Activated CD4-positive, alpha-beta memory T cell treated with anti-CD3 and anti-CD28 coated beads for 36 hours (primary cell): ENCODE measurements around the gene UBE2Q1. TPM values are rescaled to one million over a fixed set of nuclear protein-coding genes. Genes with fewer than 3 reads are reported as not detected.

Experiments
- CTCF ChIA-PET: fragments of 350-600 bp; sonication (Branson Sonifier 250); formaldehyde crosslinking; loops from one replicate; lab custom pipeline; 2021; ENCODE audit warnings: antibody characterized with exemption, inconsistent platforms; lab: Charles Lee
- POLR2A ChIA-PET: fragments of 350-600 bp; sonication (Branson Sonifier 250); formaldehyde crosslinking; loops from one replicate; lab custom pipeline; 2021; ENCODE audit warnings: antibody characterized with exemption; lab: Charles Lee
- DNase-seq: peaks from one replicate; pipeline ENCODE4 v3.0.0-alpha.2; 2020
- H3K27ac Mint-ChIP-seq: one replicate; pipeline ENCODE4 v1.8.0; 2021; ENCODE audit warnings: mixed read lengths
- H3K27me3 Mint-ChIP-seq: one replicate; pipeline ENCODE4 v1.8.0; 2021; ENCODE audit warnings: mixed read lengths
- H3K36me3 Mint-ChIP-seq: one replicate; pipeline ENCODE4 v1.8.0; 2021; ENCODE audit warnings: mixed read lengths
- H3K4me1 Mint-ChIP-seq: one replicate; pipeline ENCODE4 v1.8.0; 2021; ENCODE audit warnings: low read depth, mixed read lengths
- H3K4me3 Mint-ChIP-seq: one replicate; pipeline ENCODE4 v1.8.0; 2021; ENCODE audit warnings: mild to moderate bottlenecking, mixed read lengths
- H3K9me3 Mint-ChIP-seq: one replicate; pipeline ENCODE4 v1.8.0; 2021; ENCODE audit warnings: mixed read lengths
- intact Hi-C: fragments of 100-400 bp; cut with micrococcal nuclease; formaldehyde crosslinking; loops from one replicate; pipeline ENCODE4 v1.15.1; 2023
- total RNA-seq, 2 experiments: library from RNA; stranded (reverse); gene quantifications; one replicate each; pipeline ENCODE4 v1.2.3, GENCODE V29; 2021

Gene UBE2Q1
- total RNA-seq, 2 experiments from 2014 or later = 82.5 to 86.2 TPM

GRCh38 chr1:154559466-154560044 is 1.1 kb upstream of the UBE2Q1 start:
- no peaks in the 10 kb centered on the region for H3K9me3 Mint-ChIP-seq
- peak; percentile 88 for DNase-seq
- peak overlapping the region; percentile 94 for H3K27ac Mint-ChIP-seq
- intact Hi-C loops = loop anchor here (1.0 to 5.0 kb wide), 11 partner anchors 49 to 525 kb away; partner anchors contain the start of gene ADAR
- H3K4me1 Mint-ChIP-seq = peaks cover 26% of the 10 kb centered on the region
- peak overlapping the region; percentile 90 for H3K4me3 Mint-ChIP-seq
- ChIA-PET CTCF (interaction anchor here (0.6 to 3.0 kb wide), 60 partner anchors 9 to 613 kb away, joined by 3 to 39 read pairs (median 4); partner anchors contain the start of genes ADAM15, ATP8B2, CHRNB2 and KCNN3), POLR2A (interaction anchor here (0.7 to 1.4 kb wide), 4 partner anchors 47 to 392 kb away, joined by 3 to 4 read pairs (median 3); no protein-coding TSS in a partner anchor)
- H3K36me3 Mint-ChIP-seq = peaks cover 23% of the 10 kb centered on the region
- no peaks in the 10 kb centered on the region for H3K27me3 Mint-ChIP-seq

GRCh38 chr1:154558720-154559465 is 431 bp upstream of the UBE2Q1 start:
- Mint-ChIP-seq H3K9me3 (no peaks in the 10 kb centered on the region), H3K4me3 (peak overlapping the region; percentile 90), H3K36me3 (peaks cover 24% of the 10 kb centered on the region), H3K27ac (peak overlapping the region; percentile 94), H3K27me3 (no peaks in the 10 kb centered on the region), H3K4me1 (peaks cover 26% of the 10 kb centered on the region)
- POLR2A ChIA-PET = interaction anchor here (1.0 to 1.4 kb wide), 3 partner anchors 48 to 320 kb away, joined by 3 read pairs; no protein-coding TSS in a partner anchor
- CTCF ChIA-PET = interaction anchor here (0.7 to 3.3 kb wide), 44 partner anchors 10 to 614 kb away, joined by 3 to 39 read pairs (median 6); partner anchors contain the start of genes CHRNB2, KCNN3, KRTCAP2 and PMVK
- intact Hi-C loops = loop anchor here (1.0 to 5.0 kb wide), 12 partner anchors 49 to 525 kb away; partner anchors contain the start of genes ADAR and CKS1B
- peak; percentile 100 for DNase-seq

DNA sequence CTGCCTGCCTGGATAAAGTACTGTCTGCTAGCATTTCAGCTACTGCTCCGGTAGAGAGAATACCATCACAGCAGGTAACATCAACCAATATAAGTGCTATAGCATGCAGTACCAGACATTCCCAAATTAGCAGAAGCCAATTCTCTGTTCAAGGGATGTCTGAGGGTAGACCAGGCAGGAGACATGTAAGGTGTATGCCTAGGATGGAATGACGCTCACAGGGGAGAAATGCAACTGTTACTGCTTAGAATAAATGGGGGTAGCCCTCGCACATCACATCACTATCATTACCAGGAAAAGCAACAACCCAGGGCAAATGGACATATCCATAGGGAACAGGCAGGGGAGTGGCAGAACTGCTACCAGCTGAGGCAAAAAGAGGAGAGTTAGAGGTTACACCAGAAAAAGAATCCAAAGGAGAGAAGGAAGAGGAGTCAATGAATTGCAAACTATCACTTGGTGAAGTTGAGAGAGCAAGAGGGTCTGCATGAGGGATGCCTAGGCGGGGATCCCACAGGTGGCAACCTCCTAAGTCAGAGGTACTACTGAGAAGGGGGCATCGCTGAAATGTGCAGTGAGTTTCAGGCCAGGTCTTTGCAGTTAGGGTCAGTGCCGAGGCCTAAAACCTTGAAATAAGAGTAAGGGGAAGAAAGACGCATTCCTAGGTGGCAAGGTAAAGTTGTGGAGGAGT is 1.1 kb downstream of the UBE2Q1 start:
- peaks cover 38% of the 10 kb centered on the region for H3K36me3 Mint-ChIP-seq

GRCh38 chr1:154556422-154556821 is 2.0 kb downstream of the UBE2Q1 start:
- Mint-ChIP-seq H3K9me3 (no peaks in the 10 kb centered on the region), H3K4me1 (peaks cover 28% of the 10 kb centered on the region), H3K27me3 (no peaks in the 10 kb centered on the region), H3K27ac (peak overlapping the region; percentile 86), H3K4me3 (peak overlapping the region; percentile 88), H3K36me3 (peaks cover 47% of the 10 kb centered on the region)
- ChIA-PET POLR2A (no interaction called here), CTCF (interaction anchor here (1.1 to 3.3 kb wide), 5 partner anchors 10 to 222 kb away, joined by 3 to 12 read pairs (median 9); no protein-coding TSS in a partner anchor)
- DNase-seq = no peak
- intact Hi-C loops = loop anchor here (5.0 kb wide), 1 partner anchor 204 kb away; no protein-coding TSS in a partner anchor

More for the DNA sequence above, 1.1 kb downstream of the UBE2Q1 start:
- peak overlapping the region; percentile 88 for H3K4me3 Mint-ChIP-seq
- intact Hi-C loops = loop anchor here (5.0 kb wide), 1 partner anchor 205 kb away; no protein-coding TSS in a partner anchor
- H3K4me1 Mint-ChIP-seq = peaks cover 28% of the 10 kb centered on the region
- CTCF ChIA-PET = interaction anchor here (0.6 to 3.3 kb wide), 5 partner anchors 11 to 223 kb away, joined by 3 to 12 read pairs (median 3); no protein-coding TSS in a partner anchor
- H3K27ac Mint-ChIP-seq = peak overlapping the region; percentile 86
- DNase-seq = no peak
- no peaks in the 10 kb centered on the region for H3K27me3 Mint-ChIP-seq
- H3K9me3 Mint-ChIP-seq = no peaks in the 10 kb centered on the region
- POLR2A ChIA-PET = no interaction called here

DNA sequence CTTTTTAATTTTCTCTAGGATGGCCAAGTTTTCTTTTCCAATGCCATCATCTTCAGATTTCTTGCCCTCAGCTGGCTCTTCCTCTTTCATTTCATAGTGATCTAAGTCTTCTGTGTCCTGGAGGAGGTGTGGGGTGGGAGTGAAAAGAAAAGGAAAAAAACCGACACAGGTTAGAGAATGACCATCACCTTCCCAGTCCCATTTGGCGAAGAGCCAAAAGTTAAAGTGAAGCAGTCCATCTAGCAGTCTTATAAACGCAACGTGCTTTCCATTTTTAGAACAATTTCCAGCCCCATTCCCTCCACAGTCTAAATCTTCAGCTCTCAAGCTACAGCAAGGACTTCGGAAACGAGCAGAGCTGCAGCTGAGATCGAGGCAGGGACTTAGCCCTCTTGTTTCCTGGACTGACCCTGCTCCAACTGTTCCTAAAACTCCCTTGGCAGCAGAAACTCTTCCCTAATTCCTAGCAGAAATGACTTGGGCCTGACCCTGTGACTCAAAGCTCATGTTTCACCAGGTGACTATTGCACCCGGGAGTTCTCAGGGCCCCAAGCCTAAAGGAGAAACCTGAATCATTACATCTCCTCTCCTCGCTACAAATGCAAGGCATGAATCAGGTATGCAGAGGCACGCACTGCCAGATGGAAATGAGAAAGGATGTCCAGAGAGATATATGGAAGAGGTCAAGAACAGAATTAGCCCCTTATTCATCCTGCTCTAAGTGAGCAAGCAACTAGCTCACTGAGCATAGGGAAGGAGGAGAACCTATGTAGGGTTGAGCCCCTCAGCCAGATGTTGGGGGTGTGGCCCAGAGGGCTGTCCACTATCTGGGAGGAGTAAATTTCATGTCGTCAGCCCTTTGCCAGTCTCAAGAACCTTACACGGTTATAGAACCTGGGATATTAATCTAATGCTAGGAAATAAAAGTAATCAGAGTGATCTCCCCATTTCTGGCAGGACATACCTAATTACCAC is 5.1 kb downstream of the UBE2Q1 start:
- Mint-ChIP-seq H3K4me1 (peaks cover 39% of the 10 kb centered on the region), H3K27ac (no peak overlapping the region), H3K4me3 (no peak overlapping the region), H3K27me3 (no peaks in the 10 kb centered on the region), H3K36me3 (peaks cover 63% of the 10 kb centered on the region), H3K9me3 (no peaks in the 10 kb centered on the region)
- CTCF ChIA-PET = interaction anchor here (0.9 to 2.3 kb wide), 5 partner anchors 14 to 219 kb away, joined by 3 to 21 read pairs (median 3); no protein-coding TSS in a partner anchor
- POLR2A ChIA-PET = no interaction called here
- intact Hi-C loops = no loop called here
- no peak for DNase-seq

DNA sequence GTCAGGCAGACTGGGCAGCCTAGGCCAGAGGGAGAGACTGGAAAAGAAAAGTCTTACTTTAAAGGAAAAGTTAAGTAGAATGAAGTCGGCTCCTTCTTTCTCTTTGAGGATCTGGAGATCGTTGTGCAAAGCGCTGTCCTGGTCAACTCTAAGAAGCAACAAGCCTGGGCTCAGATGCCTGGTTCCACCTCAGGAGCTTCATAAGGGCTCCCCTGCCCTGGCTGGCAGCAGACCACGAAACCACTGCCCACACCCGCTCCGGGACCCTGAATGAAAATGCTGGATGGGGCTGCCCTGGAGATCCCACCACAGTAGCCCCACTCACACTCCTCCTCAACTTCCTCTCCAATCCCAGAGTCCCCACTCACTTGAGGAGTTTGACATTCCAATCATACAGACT is 6.4 kb downstream of the UBE2Q1 start:
- H3K27me3 Mint-ChIP-seq = no peaks in the 10 kb centered on the region
- H3K4me3 Mint-ChIP-seq = no peak overlapping the region
- DNase-seq = no peak
- ChIA-PET CTCF (interaction anchor here (0.7 kb wide), 1 partner anchor 72 kb away, joined by 3 read pairs; no protein-coding TSS in a partner anchor), POLR2A (interaction anchor here (0.6 kb wide), 1 partner anchor 113 kb away, joined by 3 read pairs; no protein-coding TSS in a partner anchor)
- no peak overlapping the region for H3K27ac Mint-ChIP-seq
- peaks cover 59% of the 10 kb centered on the region for H3K36me3 Mint-ChIP-seq
- peaks cover 39% of the 10 kb centered on the region for H3K4me1 Mint-ChIP-seq
- intact Hi-C loops = no loop called here
- H3K9me3 Mint-ChIP-seq = no peaks in the 10 kb centered on the region

GRCh38 chr1:154551474-154551873 is 7.0 kb downstream of the UBE2Q1 start:
- Mint-ChIP-seq H3K36me3 (peaks cover 58% of the 10 kb centered on the region), H3K27me3 (no peaks in the 10 kb centered on the region), H3K27ac (no peak overlapping the region), H3K9me3 (no peaks in the 10 kb centered on the region), H3K4me1 (peaks cover 35% of the 10 kb centered on the region), H3K4me3 (no peak overlapping the region)
- no peak for DNase-seq
- ChIA-PET CTCF (interaction anchor here (0.7 kb wide), 1 partner anchor 72 kb away, joined by 3 read pairs; no protein-coding TSS in a partner anchor), POLR2A (no interaction called here)
- intact Hi-C loops = no loop called here

DNA sequence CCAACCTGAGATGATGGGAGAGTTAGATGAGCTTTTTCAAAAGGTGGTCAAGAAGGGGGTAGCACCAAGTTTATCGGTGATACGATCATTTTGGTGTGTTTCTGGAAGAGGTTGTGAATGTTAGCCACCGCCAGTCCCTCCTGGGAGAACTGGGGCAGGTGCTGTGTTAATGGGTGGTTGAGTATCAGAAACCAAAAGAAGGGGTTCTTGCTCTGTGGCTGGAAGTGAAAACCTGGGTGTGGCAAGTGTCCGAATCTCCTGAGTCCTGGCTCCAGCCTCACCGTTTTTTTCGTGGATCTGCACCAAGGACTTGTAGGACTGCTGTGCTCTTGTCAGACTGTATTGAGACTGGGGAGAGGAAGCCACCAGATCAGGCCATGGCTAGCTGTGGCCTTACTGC is 7.8 kb downstream of the UBE2Q1 start:
- H3K4me1 Mint-ChIP-seq = peaks cover 26% of the 10 kb centered on the region
- CTCF ChIA-PET = interaction anchor here (6.4 kb wide), 1 partner anchor 70 kb away, joined by 201 read pairs; no protein-coding TSS in a partner anchor
- no peak for DNase-seq
- intact Hi-C loops = no loop called here
- POLR2A ChIA-PET = no interaction called here
- no peaks in the 10 kb centered on the region for H3K27me3 Mint-ChIP-seq
- H3K36me3 Mint-ChIP-seq = peaks cover 50% of the 10 kb centered on the region
- no peak overlapping the region for H3K4me3 Mint-ChIP-seq
- no peaks in the 10 kb centered on the region for H3K9me3 Mint-ChIP-seq
- peak overlapping the region; percentile 21 for H3K27ac Mint-ChIP-seq

- Mint-ChIP-seq H3K27ac (no peak overlapping the region), H3K4me1 (peaks cover 23% of the 10 kb centered on the region), H3K27me3 (no peaks in the 10 kb centered on the region), H3K4me3 (no peak overlapping the region), H3K36me3 (peaks cover 45% of the 10 kb centered on the region), H3K9me3 (no peaks in the 10 kb centered on the region)
- ChIA-PET POLR2A (no interaction called here), CTCF (interaction anchor here (6.4 kb wide), 1 partner anchor 69 kb away, joined by 201 read pairs; no protein-coding TSS in a partner anchor)
- DNase-seq = no peak
- intact Hi-C loops = no loop called here
Observed at GRCh38 chr1:154550070-154550469, 8.4 kb downstream of the UBE2Q1 start.

DNA sequence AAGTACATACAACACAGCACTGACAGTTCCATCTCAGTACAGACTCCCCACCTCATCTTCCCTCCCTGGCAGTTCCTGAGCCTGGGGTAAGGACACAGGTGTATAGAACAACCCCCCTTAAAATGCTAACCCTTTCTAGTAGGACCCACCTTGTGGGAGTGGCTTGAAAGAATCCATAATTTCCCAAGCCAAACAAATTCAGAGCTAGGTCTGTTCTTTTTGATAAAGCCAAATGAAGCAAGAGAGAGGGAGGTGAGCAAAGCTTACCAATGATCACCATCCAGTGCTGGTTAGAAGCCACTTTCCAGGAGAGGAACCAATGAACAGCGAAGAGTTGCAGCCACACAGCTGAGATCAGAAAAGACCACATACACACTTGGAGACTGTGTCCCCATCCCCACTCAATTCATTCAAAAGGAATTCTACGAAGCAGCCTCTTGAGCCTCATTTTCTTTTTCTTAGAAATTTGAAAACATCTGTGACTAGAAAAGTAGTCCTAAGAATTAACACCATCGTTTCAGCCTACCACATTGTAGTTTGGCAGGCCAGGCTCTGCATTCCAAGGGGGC is 9.2 kb downstream of the UBE2Q1 start:
- H3K9me3 Mint-ChIP-seq = no peaks in the 10 kb centered on the region
- H3K27me3 Mint-ChIP-seq = no peaks in the 10 kb centered on the region
- CTCF ChIA-PET = interaction anchor here (0.6 to 6.4 kb wide), 5 partner anchors 11 to 470 kb away, joined by 3 to 201 read pairs (median 4); no protein-coding TSS in a partner anchor
- no peak for DNase-seq
- POLR2A ChIA-PET = no interaction called here
- H3K27ac Mint-ChIP-seq = no peak overlapping the region
- peaks cover 22% of the 10 kb centered on the region for H3K4me1 Mint-ChIP-seq
- intact Hi-C loops = loop anchor here (5.0 kb wide), 1 partner anchor 362 kb away; no protein-coding TSS in a partner anchor
- peaks cover 40% of the 10 kb centered on the region for H3K36me3 Mint-ChIP-seq
- no peak overlapping the region for H3K4me3 Mint-ChIP-seq
